Measurements from ENCODE around the gene PIN1. TPM values are rescaled to one million over a fixed set of nuclear protein-coding genes. Genes with fewer than 3 reads are reported as not detected.
A peak's percentile ranks its signal among the peaks of the same experiment; 100 is the strongest.

The PIN1 gene
- total RNA-seq, 1 donor from 2014 or later = 69.9 TPM

- no peak for DNase-seq (ENCODE audit: low spot score)
- no peaks in the 10 kb centered on the region for H3K4me1 Mint-ChIP-seq (ENCODE audit: unreplicated experiment)
- peaks cover 2% of the 10 kb centered on the region for H3K27me3 Mint-ChIP-seq (ENCODE audit: unreplicated experiment)
- H3K9me3 Mint-ChIP-seq (ENCODE audit: unreplicated experiment) = no peaks in the 10 kb centered on the region
- peak overlapping the region; percentile 43 for H3K4me3 Mint-ChIP-seq (ENCODE audit: unreplicated experiment)
- H3K27ac Mint-ChIP-seq (ENCODE audit: unreplicated experiment) = no peak overlapping the region
- peaks cover 16% of the 10 kb centered on the region for H3K36me3 Mint-ChIP-seq (ENCODE audit: low read depth, unreplicated experiment)
- no peak for TF ChIP-seq CTCF (IDR thresholded peaks at IDR 0.05; ENCODE audit: unreplicated experiment)
Observed at GRCh38 chr19:9808855-9809824, 26.0 kb upstream of the PIN1 start.

DNA sequence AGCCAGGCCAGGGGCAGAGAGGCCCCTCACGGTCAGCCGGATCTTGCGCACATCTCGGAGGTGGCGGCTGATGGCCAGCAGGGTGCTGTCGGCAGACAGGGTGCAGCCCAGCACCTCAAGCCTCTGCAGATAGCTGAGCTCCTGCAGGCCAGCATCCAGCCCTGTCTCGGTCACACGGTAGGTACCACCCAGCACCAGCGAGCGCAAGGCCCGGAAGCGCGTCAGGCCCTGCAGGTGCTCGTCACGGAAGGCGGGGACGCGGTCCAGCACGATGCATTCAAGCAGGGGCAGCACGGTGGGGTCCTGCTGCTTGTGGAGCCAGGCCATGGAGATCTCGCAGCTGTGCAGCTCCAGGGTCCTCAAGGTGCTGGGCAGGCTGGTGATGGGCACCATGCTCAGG lies 24.0 kb upstream of the PIN1 start:
- no peaks in the 10 kb centered on the region for H3K4me1 Mint-ChIP-seq (ENCODE audit: unreplicated experiment)
- no peak overlapping the region for H3K27ac Mint-ChIP-seq (ENCODE audit: unreplicated experiment)
- peaks cover 3% of the 10 kb centered on the region for H3K27me3 Mint-ChIP-seq (ENCODE audit: unreplicated experiment)

DNA sequence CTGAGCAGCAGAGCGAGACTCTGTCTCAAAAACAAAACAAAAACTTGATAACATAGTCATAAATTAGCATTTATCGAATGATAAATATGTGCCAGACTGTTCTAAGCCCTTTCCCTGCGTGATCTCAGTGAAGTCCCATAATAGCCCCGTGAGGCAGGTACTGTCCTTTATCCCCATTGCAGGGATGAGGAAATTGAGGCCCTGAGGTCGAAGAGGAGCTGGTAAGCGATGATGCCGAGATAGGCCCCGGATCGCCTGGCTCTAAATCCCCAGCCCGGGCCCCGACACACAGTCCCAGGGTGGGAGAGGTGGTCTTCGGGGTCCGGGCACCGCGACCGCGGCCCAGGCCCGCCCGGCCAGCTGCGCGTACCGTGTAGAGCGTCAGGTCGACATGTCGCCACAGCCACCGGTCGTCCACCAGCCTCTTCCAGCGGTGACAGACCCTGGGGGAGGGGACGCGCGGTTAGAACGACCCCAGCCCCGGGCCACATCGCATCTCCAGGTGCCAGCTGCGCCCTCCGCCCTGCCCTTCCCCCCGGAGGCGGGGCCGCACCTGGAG lies 16.9 kb upstream of the PIN1 start:
- TF ChIP-seq CTCF (IDR thresholded peaks at IDR 0.05; ENCODE audit: unreplicated experiment) = no peak
- Mint-ChIP-seq H3K9me3 (ENCODE audit: unreplicated experiment) (peaks cover 4% of the 10 kb centered on the region), H3K4me3 (ENCODE audit: unreplicated experiment) (peak overlapping the region; percentile 93), H3K27me3 (ENCODE audit: unreplicated experiment) (peaks cover 10% of the 10 kb centered on the region), H3K36me3 (ENCODE audit: low read depth, unreplicated experiment) (peaks cover 35% of the 10 kb centered on the region), H3K4me1 (ENCODE audit: unreplicated experiment) (peaks cover 11% of the 10 kb centered on the region), H3K27ac (ENCODE audit: unreplicated experiment) (peak overlapping the region; percentile 88)
- DNase-seq (ENCODE audit: low spot score) = no peak

More for the DNA sequence above, 24.0 kb upstream of the PIN1 start:
- peaks cover 30% of the 10 kb centered on the region for H3K36me3 Mint-ChIP-seq (ENCODE audit: low read depth, unreplicated experiment)
- H3K4me3 Mint-ChIP-seq (ENCODE audit: unreplicated experiment) = no peak overlapping the region
- no peak for TF ChIP-seq CTCF (IDR thresholded peaks at IDR 0.05; ENCODE audit: unreplicated experiment)
- no peak for DNase-seq (ENCODE audit: low spot score)
- H3K9me3 Mint-ChIP-seq (ENCODE audit: unreplicated experiment) = peaks cover under 1% of the 10 kb centered on the region

DNA sequence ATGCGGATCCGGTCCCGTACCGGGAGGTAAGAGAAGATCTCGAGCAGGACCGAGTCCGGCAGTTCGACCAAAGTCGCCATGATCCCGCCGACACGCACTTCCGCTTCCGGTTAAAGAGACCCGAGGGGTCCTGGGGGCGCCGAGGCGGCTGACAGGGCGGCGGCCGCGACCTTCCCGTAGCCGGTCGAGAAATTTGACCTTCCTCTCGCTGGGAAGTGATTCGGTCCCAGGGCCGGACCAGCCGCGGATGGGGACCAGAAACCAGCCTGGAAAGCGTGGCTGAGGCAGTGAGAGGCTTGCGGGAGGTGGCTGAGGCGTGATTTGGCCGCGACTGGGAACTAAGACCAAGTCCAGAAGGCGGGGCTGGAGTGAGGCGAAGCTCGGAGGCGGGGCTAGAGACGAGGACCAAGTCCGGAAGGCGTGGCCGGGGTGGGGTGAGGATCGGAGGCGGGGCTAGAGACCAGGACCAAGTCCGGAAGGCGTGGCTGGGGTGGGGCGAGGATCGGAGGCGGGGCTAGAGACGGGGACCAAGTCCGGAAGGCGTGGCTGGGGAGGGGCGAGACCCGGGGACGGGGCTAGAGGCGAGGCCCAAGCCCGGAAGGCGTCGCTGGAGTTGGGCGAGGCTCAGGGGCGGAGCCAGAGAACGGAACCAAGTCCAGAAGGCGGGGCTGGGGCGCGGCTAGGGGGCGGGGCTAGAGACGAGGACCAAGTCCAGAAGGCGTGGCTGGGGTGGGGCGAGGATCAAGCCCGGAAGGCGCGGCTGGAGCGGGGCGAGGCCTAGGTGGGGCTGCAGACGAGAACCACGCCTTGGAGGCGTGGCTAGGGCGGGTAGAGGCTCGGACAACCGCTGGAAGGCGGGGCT lies 16.2 kb upstream of the PIN1 start, which contains the start of gene FBXL12:
Gene FBXL12, minus strand, starts transcription at position 346 of the 862 bp plus-strand sequence. Its CDS starts 266 bp downstream, at position 80.
- DNase-seq (ENCODE audit: low spot score) = peak; percentile 100
- Mint-ChIP-seq H3K4me1 (ENCODE audit: unreplicated experiment) (peaks cover 11% of the 10 kb centered on the region), H3K27me3 (ENCODE audit: unreplicated experiment) (peaks cover 10% of the 10 kb centered on the region), H3K9me3 (ENCODE audit: unreplicated experiment) (peaks cover 4% of the 10 kb centered on the region), H3K4me3 (ENCODE audit: unreplicated experiment) (peak within 1 kb of the TSS; percentile 93), H3K27ac (ENCODE audit: unreplicated experiment) (peak within 1 kb of the TSS; percentile 88), H3K36me3 (ENCODE audit: low read depth, unreplicated experiment) (peaks cover 32% of the 10 kb centered on the region)
- no peak for TF ChIP-seq CTCF (IDR thresholded peaks at IDR 0.05; ENCODE audit: unreplicated experiment)
